Stimulated activated CD8-positive, alpha-beta memory T cell treated with anti-CD3 and anti-CD28 coated beads, Interleukin-7, amount 100 ng/mL, for 48 hours (primary cell): ENCODE results near the gene EXOSC10.
"Not testable (repeated sequence)": the region's sequence is repeated elsewhere in the genome, so short reads cannot be mapped to it uniquely, and the experiment has no call there.

ENCODE experiments used
- DNase-seq, 2 donors: peaks; one replicate each; pipeline ENCODE4 v3.0.0-alpha.2; 2020; ENCODE audit warnings: low read depth in 1 of 2; ENCODE audit errors: extremely low read depth in 1 of 2

Gene EXOSC10

GRCh38 chr1:11019971-11020370 lies 79.7 kb downstream of the EXOSC10 start:
- DNase-seq = no peak

- not testable (repeated sequence) for DNase-seq
Measured at GRCh38 chr1:11019358-11019757, 80.3 kb downstream of the EXOSC10 start.
